HUES6 (cell line): ENCODE results near the gene PRDM12.
A peak's percentile ranks its signal among the peaks of the same experiment; 100 is the strongest.

Experiments used
- H3K27ac ChIP-seq: 2 replicates; pipeline ENCODE4 v1.7.0; 2013; ENCODE audit warnings: low read depth, mild to moderate bottlenecking, low read length, inconsistent platforms
- H3K27me3 ChIP-seq: 2 replicates; pipeline ENCODE4 v1.6.1; 2013; ENCODE audit warnings: low read length; ENCODE audit not compliant: control insufficient read depth, insufficient read depth
- H3K36me3 ChIP-seq: 2 replicates; pipeline ENCODE4 v1.6.1; 2013; ENCODE audit warnings: low read length; ENCODE audit not compliant: control insufficient read depth, insufficient read depth
- H3K4me1 ChIP-seq: 2 replicates; pipeline ENCODE4 v1.6.1; 2013; ENCODE audit warnings: low read length; ENCODE audit not compliant: control insufficient read depth, insufficient read depth
- H3K4me3 ChIP-seq: 2 replicates; pipeline ENCODE4 v1.5.1; 2013; ENCODE audit warnings: low read depth, low read length
- H3K9ac ChIP-seq: one replicate; pipeline ENCODE4 v1.6.1; 2013; ENCODE audit warnings: mild to moderate bottlenecking, low read length
- H3K9me3 ChIP-seq: 2 replicates; pipeline ENCODE4 v1.6.1; 2013; ENCODE audit warnings: low read depth, low read length; ENCODE audit not compliant: control insufficient read depth, insufficient read depth

The PRDM12 gene

DNA sequence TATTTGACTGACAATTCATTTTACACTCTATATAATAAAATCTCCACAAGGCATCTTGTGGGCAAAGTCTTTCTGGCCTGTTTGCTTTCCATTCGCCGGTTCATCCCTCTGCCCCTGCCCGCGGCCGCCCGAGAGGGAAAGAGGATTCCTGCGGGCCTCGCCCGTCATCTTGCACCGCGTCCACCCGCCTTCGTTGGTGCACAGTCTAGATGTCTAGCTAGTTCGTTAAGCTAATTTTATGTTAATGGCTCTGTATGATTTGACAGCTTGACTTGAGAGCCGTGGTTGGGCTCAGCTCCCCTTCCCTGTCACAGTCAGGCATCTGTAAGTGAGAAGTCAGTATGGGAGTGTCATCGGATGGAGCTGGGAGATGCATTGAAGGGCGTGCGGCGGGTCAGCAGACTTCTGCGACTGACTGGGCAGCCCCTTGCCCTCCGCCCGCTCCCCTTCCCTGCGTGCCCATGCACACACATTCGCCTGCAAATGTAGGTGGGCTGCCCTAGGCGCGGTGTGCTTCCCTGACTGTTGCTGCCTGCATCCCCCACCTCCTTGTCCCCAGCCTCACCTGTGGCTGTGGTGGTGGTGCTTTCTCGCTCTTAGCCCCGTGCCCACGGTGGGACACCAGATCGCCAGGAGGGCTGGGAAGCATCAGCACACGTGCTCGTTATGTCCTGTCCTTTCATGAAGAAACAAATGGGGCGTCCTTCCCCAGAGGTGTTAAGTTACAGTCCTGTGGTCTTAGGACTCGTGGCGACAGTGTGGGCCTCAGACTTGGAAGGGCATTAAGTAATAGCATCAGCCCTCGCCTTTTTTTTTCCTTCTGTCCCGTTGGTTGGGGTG lies 25.9 kb upstream of the PRDM12 start:
- Histone ChIP-seq H3K27me3 (no peaks in the 10 kb centered on the region), H3K4me3 (no peak overlapping the region), H3K9ac (peak overlapping the region; percentile 28), H3K9me3 (no peaks in the 10 kb centered on the region), H3K36me3 (peaks cover 43% of the 10 kb centered on the region), H3K4me1 (peaks cover 13% of the 10 kb centered on the region), H3K27ac (no peak overlapping the region)

DNA sequence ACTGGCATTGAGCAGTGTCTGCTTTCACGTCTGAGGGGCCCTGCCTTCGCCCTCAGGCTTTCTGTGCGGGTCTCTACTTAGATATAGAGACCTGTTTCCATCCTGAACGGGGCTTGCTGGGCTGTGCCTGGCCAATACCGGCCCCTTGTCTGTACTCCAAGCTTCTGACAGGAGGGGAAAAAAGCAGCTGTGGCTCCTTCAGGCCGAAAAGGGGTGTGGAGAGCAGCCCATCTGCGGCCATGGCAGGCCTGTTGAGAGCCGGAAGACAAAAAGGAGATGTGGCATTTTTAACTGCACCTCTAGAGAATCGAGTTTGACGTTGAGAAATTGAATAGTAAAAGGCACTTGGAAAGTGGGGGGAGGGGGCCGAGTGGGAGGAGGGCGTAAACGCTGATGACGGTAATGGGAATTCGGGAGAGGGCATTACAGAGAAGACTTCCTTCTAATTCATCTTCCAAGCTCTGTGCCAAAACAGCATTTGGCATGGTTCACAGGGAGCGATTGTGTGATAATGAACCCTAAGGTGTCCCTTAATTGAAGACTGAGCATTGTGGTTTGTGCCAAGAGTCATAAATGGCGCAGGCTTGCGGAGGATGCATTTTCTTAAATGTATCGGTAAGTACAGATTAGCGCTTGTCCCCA lies 25.1 kb upstream of the PRDM12 start:
- H3K9me3 ChIP-seq = no peaks in the 10 kb centered on the region
- no peaks in the 10 kb centered on the region for H3K27me3 ChIP-seq
- no peak overlapping the region for H3K9ac ChIP-seq
- no peak overlapping the region for H3K4me3 ChIP-seq
- H3K36me3 ChIP-seq = peaks cover 36% of the 10 kb centered on the region
- H3K27ac ChIP-seq = no peak overlapping the region
- H3K4me1 ChIP-seq = peaks cover 13% of the 10 kb centered on the region

DNA sequence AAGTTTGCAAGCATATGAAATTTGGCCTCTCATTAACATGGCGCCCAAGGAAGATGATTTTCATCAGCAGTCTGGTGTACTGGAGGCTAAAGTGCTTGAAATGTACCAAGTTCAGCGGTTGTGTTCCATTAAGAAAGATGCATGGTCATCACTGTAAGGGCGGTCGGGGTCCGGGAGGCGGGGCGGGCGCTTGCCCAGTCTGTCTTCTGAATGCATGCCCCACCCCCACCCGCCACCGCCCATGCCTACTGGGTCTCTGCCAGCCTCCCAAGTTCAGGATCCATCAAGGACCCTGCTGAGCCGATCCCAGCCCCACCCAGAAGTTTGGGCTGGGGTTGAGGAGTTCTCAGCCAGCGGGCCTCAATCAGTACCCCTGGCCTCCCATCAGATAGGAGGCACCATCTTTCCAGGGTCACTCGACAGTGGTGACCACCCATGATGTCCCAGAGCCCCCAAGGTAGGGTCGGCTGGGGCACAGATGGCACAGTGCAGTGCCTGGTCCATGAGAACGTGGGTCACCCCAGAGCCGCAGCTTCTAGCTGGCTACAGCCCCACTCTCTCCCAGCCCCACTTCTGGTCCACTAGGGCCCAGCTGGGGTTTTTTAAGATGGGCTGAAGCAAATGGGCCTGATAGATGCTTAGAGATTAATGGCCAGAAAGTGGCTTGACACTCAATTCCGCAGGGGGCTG lies 24.4 kb upstream of the PRDM12 start:
- Histone ChIP-seq H3K9ac (no peak overlapping the region), H3K36me3 (peaks cover 28% of the 10 kb centered on the region), H3K4me3 (no peak overlapping the region), H3K27me3 (no peaks in the 10 kb centered on the region), H3K9me3 (no peaks in the 10 kb centered on the region), H3K4me1 (peaks cover 13% of the 10 kb centered on the region), H3K27ac (no peak overlapping the region)

GRCh38 chr9:130640681-130641080 lies 23.7 kb upstream of the PRDM12 start:
- no peak overlapping the region for H3K27ac ChIP-seq

GRCh38 chr9:130642926-130643325 lies 21.5 kb upstream of the PRDM12 start:
- Histone ChIP-seq H3K9me3 (no peaks in the 10 kb centered on the region), H3K4me3 (no peak overlapping the region), H3K36me3 (peaks cover 7% of the 10 kb centered on the region), H3K9ac (no peak overlapping the region), H3K4me1 (peaks cover 13% of the 10 kb centered on the region), H3K27ac (no peak overlapping the region), H3K27me3 (no peaks in the 10 kb centered on the region)

More at GRCh38 chr9:130640681-130641080, 23.7 kb upstream of the PRDM12 start:
- Histone ChIP-seq H3K9me3 (no peaks in the 10 kb centered on the region), H3K9ac (no peak overlapping the region), H3K4me1 (peaks cover 13% of the 10 kb centered on the region), H3K27me3 (no peaks in the 10 kb centered on the region), H3K4me3 (no peak overlapping the region), H3K36me3 (peaks cover 23% of the 10 kb centered on the region)

DNA sequence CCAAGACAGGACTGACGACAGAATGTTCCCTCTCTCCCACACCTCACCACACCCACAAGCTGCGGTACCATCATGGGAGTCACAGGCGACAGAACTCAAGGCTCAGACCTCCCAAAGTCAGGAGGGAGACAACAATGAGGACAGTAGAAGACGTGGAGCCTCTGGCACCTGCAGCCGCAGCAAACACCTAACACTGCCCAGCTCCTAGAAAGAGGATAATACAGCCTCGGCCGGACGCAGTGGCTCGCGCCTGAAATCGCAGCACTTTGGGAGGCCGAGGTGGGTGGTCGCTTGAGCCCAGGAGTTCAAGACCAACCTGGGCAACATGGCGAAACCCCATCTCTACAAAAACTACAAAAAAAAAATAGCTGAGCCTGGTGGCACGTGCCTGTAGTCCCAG lies 13.2 kb upstream of the PRDM12 start:
- H3K4me3 ChIP-seq = no peak overlapping the region
- H3K27me3 ChIP-seq = peaks cover 33% of the 10 kb centered on the region

GRCh38 chr9:130651752-130652151 lies 12.6 kb upstream of the PRDM12 start:
- Histone ChIP-seq H3K4me3 (no peak overlapping the region), H3K27me3 (peaks cover 39% of the 10 kb centered on the region), H3K4me1 (no peaks in the 10 kb centered on the region), H3K27ac (no peak overlapping the region), H3K36me3 (no peaks in the 10 kb centered on the region), H3K9me3 (no peaks in the 10 kb centered on the region), H3K9ac (no peak overlapping the region)

More for the DNA sequence above, 13.2 kb upstream of the PRDM12 start:
- Histone ChIP-seq H3K36me3 (no peaks in the 10 kb centered on the region), H3K4me1 (no peaks in the 10 kb centered on the region), H3K9ac (no peak overlapping the region), H3K27ac (no peak overlapping the region), H3K9me3 (no peaks in the 10 kb centered on the region)

- Histone ChIP-seq H3K4me1 (no peaks in the 10 kb centered on the region), H3K4me3 (no peak overlapping the region), H3K9me3 (peaks cover 8% of the 10 kb centered on the region), H3K27me3 (peaks cover 70% of the 10 kb centered on the region), H3K27ac (no peak overlapping the region), H3K36me3 (no peaks in the 10 kb centered on the region), H3K9ac (no peak overlapping the region)
Measured at GRCh38 chr9:130654879-130655278, 9.5 kb upstream of the PRDM12 start.

GRCh38 chr9:130658893-130659698 lies 5.3 kb upstream of the PRDM12 start:
- H3K27me3 ChIP-seq = peaks cover 96% of the 10 kb centered on the region
- H3K9me3 ChIP-seq = peaks cover 8% of the 10 kb centered on the region
- H3K4me1 ChIP-seq = peaks cover 20% of the 10 kb centered on the region

GRCh38 chr9:130659699-130660248 lies 4.6 kb upstream of the PRDM12 start:
- Histone ChIP-seq H3K9ac (peak overlapping the region; percentile 42), H3K4me1 (peaks cover 20% of the 10 kb centered on the region), H3K9me3 (peaks cover 8% of the 10 kb centered on the region), H3K27me3 (peaks cover 99% of the 10 kb centered on the region), H3K4me3 (peak overlapping the region; percentile 48), H3K27ac (no peak overlapping the region), H3K36me3 (no peaks in the 10 kb centered on the region)

More at GRCh38 chr9:130658893-130659698, 5.3 kb upstream of the PRDM12 start:
- no peaks in the 10 kb centered on the region for H3K36me3 ChIP-seq
- H3K9ac ChIP-seq = no peak overlapping the region
- no peak overlapping the region for H3K27ac ChIP-seq
- H3K4me3 ChIP-seq = 0 out of 2 replicates have a peak overlapping the region, but pooled peaks have one; percentile 25
